HL-60 (cell line): ENCODE measurements around the gene STX8.

Experiments
- DNase-seq, 2 experiments: peaks; one replicate each; pipeline ENCODE4 v3.0.0-alpha.2; 2010 to 2020; ENCODE audit warnings: low read depth in 1 of 2, low spot score in 1 of 2
- H3K27ac ChIP-seq: fragments of 250-450 bp; sonication (Bioruptor Pico); replicated peaks from 2 replicates; pipeline ENCODE4 v1.5.1; 2020; ENCODE audit warnings: mild to moderate bottlenecking, moderate library complexity
- H3K27me3 ChIP-seq: fragments of 250-450 bp; sonication (Bioruptor Pico); 2 replicates; pipeline ENCODE4 v1.5.1; 2021; ENCODE audit warnings: mild to moderate bottlenecking, moderate library complexity; ENCODE audit not compliant: insufficient read depth, poor library complexity, severe bottlenecking
- H3K4me3 ChIP-seq: replicated peaks from 2 replicates; pipeline ENCODE4 v1.5.1; 2011; ENCODE audit warnings: mild to moderate bottlenecking, control low read depth, low read length; ENCODE audit not compliant: insufficient read depth
- CTCF ChIP-seq: IDR thresholded peaks from one replicate; pipeline ENCODE4 v1.5.1; 2011; ENCODE audit warnings: low read length, control low read depth, inconsistent platforms; ENCODE audit not compliant: insufficient read depth
- GABPA ChIP-seq: IDR thresholded peaks from 2 replicates; pipeline ENCODE4 v1.6.1; 2012; ENCODE audit warnings: low read depth
- POLR2AphosphoS5 ChIP-seq: IDR thresholded peaks from 2 replicates; pipeline ENCODE4 v1.6.1; 2012; ENCODE audit warnings: low read depth
- REST ChIP-seq: IDR thresholded peaks from 2 replicates; pipeline ENCODE4 v1.6.1; 2012; ENCODE audit warnings: low read depth; ENCODE audit not compliant: insufficient replicate concordance
- SPI1 ChIP-seq: IDR thresholded peaks from 2 replicates; pipeline ENCODE4 v1.6.1; 2012; ENCODE audit warnings: low read depth, mild to moderate bottlenecking, borderline replicate concordance

Gene STX8

GRCh38 chr17:9309216-9309615 lies 266.4 kb downstream of the STX8 start:
- DNase-seq, result no peak
- no peaks in the 10 kb centered on the region for H3K27me3 ChIP-seq
- H3K4me3 ChIP-seq, result no peak overlapping the region
- H3K27ac ChIP-seq, result no peak overlapping the region
- no peak for TF ChIP-seq CTCF
- no peak for TF ChIP-seq GABPA
- TF ChIP-seq REST, result no peak
- TF ChIP-seq SPI1, result no peak
- TF ChIP-seq POLR2AphosphoS5, result no peak

GRCh38 chr17:9308069-9308468 lies 267.6 kb downstream of the STX8 start:
- Histone ChIP-seq H3K27ac (no peak overlapping the region), H3K4me3 (no peak overlapping the region), H3K27me3 (no peaks in the 10 kb centered on the region)
- TF ChIP-seq REST (no peak), CTCF (no peak), SPI1 (no peak), GABPA (no peak), POLR2AphosphoS5 (no peak)
- DNase-seq, result no peak

GRCh38 chr17:9307313-9307998 lies 268.2 kb downstream of the STX8 start:
- Histone ChIP-seq H3K27ac (no peak overlapping the region), H3K4me3 (no peak overlapping the region), H3K27me3 (no peaks in the 10 kb centered on the region)
- DNase-seq, result no peak
- no peak for TF ChIP-seq CTCF
- TF ChIP-seq REST, result no peak
- no peak for TF ChIP-seq SPI1
- TF ChIP-seq GABPA, result no peak
